CD4-positive, alpha-beta T cell treated with Interleukin-10 for 1 hour (primary cell): Measurements from ENCODE around the gene ITGB1BP1.

Experiments
- DNase-seq: peaks from one replicate; pipeline ENCODE4 v3.0.0-alpha.2; 2020

The ITGB1BP1 gene

DNA sequence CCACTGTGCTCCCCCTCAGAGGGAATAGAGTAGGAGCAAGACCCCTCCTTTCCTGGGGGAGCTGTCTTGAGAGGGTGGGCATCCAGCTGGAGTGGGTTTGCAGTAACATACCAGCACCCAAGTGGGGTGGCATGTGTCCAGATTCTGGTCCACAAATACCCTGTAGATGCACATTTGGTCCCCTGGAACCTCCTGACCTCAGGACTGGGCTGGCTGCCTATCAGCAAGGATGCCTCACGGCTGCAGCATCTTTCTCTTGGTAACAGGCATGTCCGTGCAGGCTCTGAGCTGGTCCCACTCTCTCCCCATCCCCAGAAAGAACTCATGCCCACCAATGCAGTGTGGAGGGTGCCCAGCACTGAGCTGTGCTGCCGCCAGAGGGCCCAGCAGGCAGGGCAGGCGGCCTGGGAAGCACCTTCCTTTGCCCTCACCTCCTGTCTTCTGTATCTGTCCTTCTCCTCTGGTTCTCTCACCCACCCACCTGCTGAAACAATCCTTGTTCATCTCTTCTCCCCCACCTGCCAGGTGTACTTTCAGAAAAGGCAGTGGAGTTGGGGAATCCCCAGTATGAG lies 47.4 kb downstream of the ITGB1BP1 start:
- no peak for DNase-seq

DNA sequence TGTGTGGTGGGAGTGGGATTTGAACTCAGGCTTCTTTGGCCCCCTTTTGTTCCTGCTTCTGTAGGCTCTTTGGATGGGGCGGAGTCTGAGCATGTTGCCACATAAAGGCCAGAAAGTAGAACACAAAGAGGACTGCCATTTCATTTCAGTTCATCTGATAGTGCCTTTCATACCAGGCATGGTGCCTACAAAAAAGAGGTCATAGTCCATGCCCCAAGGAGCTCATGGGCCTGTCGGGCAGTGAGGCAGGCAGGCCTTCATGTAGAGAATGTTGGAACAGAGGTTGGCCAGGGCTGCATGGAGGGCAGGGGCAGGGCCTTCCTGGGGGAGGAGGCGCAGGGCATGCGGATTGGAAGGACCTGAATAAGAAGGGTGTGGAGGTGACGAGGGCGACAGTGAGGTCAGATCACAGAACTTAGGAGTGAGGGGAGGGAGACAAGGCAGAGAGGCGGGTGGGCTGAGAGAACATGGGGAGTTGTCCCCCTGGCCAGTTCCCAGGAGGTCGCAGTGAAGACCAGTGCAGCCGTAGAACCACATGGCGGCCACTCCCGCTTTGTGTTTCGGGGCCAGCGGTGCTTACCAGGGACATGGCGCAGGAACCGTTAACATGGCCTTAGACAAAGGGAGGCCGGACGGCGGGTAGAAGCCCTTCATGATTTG lies 49.1 kb downstream of the ITGB1BP1 start:
- DNase-seq: no peak

- no peak for DNase-seq
These were observed 49.9 kb downstream of the ITGB1BP1 start for GRCh38 chr2:9373476-9373875.

- no peak for DNase-seq
These were observed 50.3 kb downstream of the ITGB1BP1 start for GRCh38 chr2:9373047-9373446.

- DNase-seq: no peak
These were observed 52.6 kb downstream of the ITGB1BP1 start for GRCh38 chr2:9370746-9371145.

DNA sequence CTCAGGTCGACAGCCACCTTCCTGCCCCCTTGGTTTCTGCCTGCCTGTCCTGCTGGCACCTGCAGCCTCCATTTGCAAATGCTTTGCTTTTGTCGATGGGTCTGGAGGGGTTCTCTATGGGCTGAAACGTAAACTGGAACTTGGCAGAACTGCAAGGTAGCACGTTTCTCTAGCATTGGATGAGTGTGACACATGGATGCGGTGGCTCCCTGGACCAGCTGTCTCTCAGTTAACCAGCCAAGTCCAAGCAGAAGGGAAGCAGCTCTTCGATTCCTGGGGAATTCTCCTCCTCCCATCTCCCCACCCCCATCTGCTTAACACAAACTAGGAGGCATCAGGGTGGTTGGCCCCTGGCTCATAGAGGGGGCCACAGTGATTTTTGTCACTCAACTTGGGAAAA lies 57.3 kb downstream of the ITGB1BP1 start:
- no peak for DNase-seq

- no peak for DNase-seq
These were observed 57.8 kb downstream of the ITGB1BP1 start for GRCh38 chr2:9365498-9366019.

- no peak for DNase-seq
These were observed 58.4 kb downstream of the ITGB1BP1 start for GRCh38 chr2:9364791-9365497.

DNA sequence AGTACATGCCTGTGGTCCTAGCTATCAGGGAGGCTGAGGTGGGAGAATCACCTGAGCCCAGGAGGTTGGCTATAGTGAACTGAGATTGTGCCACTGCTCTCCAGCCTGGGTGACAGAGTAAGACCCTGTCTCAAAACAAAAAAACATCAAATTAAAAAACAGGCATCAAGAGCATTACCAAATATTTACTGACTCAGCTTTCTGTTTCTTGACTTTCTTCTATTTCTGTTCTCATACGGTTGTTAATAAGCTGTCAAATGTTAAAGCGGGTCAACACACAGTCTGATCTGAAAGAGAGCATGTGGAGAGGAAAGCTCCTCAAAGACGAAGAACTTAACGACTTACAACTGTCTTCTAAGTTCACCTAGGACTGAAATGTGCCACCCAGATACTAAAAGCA lies 59.0 kb downstream of the ITGB1BP1 start:
- DNase-seq: no peak

- no peak for DNase-seq
These were observed 62.6 kb downstream of the ITGB1BP1 start for GRCh38 chr2:9360701-9361100.

- no peak for DNase-seq
These were observed 63.2 kb downstream of the ITGB1BP1 start for GRCh38 chr2:9360110-9360509.

DNA sequence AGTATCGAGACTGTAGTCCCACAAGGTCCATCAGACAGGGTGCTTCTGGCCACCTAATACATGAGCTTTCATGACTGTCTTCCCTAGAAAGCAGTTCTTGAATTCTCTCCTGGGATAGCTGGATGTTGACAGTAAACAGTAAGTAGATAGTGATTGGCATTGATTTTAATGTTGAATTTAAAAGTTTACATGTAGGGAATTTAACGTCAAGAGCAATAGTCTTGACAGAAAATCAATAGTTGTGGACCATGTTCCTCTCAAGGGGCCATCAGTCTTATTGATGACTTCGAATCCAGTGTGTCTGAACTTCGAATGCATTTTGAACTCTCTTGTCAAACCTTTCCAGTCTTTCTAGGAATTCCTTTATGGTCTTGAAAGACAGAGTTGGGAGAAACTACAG lies 63.9 kb downstream of the ITGB1BP1 start:
- no peak for DNase-seq

GRCh38 chr2:9358846-9359245 lies 64.5 kb downstream of the ITGB1BP1 start:
- DNase-seq: no peak

- DNase-seq: no peak
These were observed 67.1 kb downstream of the ITGB1BP1 start for GRCh38 chr2:9356261-9356660.

GRCh38 chr2:9355716-9356115 lies 67.6 kb downstream of the ITGB1BP1 start:
- DNase-seq: no peak

DNA sequence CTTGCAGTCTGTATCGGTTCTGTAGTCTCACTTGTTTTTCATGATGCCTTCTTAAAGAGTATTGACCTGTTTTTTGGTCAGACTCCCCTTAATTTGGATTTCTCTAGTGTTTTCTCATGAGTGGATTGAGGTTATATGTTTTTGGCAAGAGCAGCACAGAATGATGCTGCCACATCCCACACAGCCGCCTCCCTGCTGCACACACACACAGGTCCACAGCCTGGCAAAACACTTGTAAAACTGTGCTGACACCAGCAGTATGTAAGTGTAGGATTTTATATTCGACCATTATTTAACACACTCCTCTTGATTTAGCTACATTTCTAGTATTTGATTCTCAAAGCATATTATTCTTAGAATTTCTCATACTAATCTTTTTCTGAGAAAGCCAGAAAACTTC lies 68.1 kb downstream of the ITGB1BP1 start:
- DNase-seq: no peak

DNA sequence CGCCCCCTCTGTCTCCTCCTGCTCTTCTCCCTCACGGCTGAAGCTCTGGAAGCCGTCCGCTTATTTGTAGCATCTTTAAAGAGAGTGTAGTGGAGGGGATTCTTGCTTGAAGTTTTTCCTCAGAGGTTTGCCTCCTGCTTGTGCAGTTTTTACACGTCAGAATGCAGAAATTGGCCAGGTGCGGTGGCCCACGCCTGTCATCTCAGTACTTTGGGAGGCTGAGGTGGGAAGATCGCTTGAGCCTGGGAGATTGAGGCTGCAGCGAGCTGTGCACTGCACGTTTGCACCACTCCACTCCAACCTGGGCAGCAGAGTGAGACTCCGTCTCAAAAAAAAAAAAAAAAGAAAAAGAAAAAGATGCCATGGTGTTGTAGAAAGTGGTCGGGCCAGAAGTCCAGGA lies 69.0 kb downstream of the ITGB1BP1 start:
- DNase-seq: no peak
